Ishikawa (cell line): ENCODE measurements around the gene GNA14.

Source experiments
- CREB1 ChIP-seq: IDR thresholded peaks from 2 replicates; pipeline ENCODE4 v1.6.1; 2012; ENCODE audit warnings: low read depth
- EP300 ChIP-seq: IDR thresholded peaks from 2 replicates; pipeline ENCODE4 v1.6.1; 2012; ENCODE audit warnings: borderline replicate concordance
- FOXM1 ChIP-seq: IDR thresholded peaks from 2 replicates; pipeline ENCODE4 v1.6.1; 2012; ENCODE audit warnings: low read depth, borderline replicate concordance
- RAD21 ChIP-seq: IDR thresholded peaks from 2 replicates; pipeline ENCODE4 v1.6.1; 2012; ENCODE audit warnings: low read depth
- TAF1 ChIP-seq: IDR thresholded peaks from 2 replicates; pipeline ENCODE4 v1.6.1; 2012; ENCODE audit warnings: low read depth, mild to moderate bottlenecking
- TCF12 ChIP-seq: IDR thresholded peaks from 2 replicates; pipeline ENCODE4 v1.6.1; 2012; ENCODE audit warnings: low read depth
- YY1 ChIP-seq: IDR thresholded peaks from 2 replicates; pipeline ENCODE4 v1.6.1; 2012; ENCODE audit warnings: low read depth
- TF ChIP-seq, protein P1 (sequence below): IDR thresholded peaks from 2 replicates; pipeline ENCODE4 v1.6.1; 2012; ENCODE audit warnings: low read depth, mild to moderate bottlenecking
- TF ChIP-seq, protein P2 (sequence below): IDR thresholded peaks from 2 replicates; pipeline ENCODE4 v1.6.1; 2012

DNA sequence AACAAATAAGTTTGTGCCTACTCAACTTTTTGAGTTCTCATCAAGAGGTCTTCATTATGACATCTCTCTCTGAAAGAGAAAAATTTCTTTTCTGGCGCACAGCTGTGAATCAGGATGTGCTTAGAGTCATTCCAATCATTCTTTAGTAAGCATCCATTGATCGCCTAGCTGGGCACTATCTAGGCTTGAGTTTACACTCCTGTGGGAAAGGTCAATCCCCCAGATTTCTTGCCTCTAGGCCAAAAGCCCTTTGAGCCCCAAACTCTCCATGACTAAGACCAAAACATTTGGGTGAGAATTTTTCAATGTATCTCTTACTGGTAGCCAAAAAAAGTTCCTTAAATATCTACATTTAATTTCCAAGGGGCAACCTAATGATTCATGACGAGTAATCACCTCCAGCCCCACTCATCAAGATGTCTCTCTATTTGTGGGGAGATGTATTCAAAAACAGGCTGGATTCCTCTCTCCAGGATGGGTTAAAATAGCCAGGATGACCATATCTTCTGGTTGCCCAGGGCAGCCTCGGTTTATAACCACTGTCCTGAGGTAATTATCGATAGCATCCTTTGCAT, 101.7 kb downstream of the GNA14 start:
- TF ChIP-seq, protein P1, sequence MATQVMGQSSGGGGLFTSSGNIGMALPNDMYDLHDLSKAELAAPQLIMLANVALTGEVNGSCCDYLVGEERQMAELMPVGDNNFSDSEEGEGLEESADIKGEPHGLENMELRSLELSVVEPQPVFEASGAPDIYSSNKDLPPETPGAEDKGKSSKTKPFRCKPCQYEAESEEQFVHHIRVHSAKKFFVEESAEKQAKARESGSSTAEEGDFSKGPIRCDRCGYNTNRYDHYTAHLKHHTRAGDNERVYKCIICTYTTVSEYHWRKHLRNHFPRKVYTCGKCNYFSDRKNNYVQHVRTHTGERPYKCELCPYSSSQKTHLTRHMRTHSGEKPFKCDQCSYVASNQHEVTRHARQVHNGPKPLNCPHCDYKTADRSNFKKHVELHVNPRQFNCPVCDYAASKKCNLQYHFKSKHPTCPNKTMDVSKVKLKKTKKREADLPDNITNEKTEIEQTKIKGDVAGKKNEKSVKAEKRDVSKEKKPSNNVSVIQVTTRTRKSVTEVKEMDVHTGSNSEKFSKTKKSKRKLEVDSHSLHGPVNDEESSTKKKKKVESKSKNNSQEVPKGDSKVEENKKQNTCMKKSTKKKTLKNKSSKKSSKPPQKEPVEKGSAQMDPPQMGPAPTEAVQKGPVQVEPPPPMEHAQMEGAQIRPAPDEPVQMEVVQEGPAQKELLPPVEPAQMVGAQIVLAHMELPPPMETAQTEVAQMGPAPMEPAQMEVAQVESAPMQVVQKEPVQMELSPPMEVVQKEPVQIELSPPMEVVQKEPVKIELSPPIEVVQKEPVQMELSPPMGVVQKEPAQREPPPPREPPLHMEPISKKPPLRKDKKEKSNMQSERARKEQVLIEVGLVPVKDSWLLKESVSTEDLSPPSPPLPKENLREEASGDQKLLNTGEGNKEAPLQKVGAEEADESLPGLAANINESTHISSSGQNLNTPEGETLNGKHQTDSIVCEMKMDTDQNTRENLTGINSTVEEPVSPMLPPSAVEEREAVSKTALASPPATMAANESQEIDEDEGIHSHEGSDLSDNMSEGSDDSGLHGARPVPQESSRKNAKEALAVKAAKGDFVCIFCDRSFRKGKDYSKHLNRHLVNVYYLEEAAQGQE, result no peak
- TF ChIP-seq TAF1 (no peak), TCF12 (no peak), RAD21 (no peak), YY1 (no peak), EP300 (no peak), FOXM1 (no peak), CREB1 (no peak)
- TF ChIP-seq, protein P2, sequence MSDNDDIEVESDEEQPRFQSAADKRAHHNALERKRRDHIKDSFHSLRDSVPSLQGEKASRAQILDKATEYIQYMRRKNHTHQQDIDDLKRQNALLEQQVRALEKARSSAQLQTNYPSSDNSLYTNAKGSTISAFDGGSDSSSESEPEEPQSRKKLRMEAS, result no peak
